ENCODE measurements around the gene SYT2. TPM values are rescaled to one million over a fixed set of nuclear protein-coding genes. Genes with fewer than 3 reads are reported as not detected.
A peak's percentile ranks its signal among the peaks of the same experiment; 100 is the strongest.
"Not testable (repeated sequence)": the region's sequence is repeated elsewhere in the genome, so short reads cannot be mapped to it uniquely, and the experiment has no call there.

SYT2 gene
- total RNA-seq (2014; rRNA removed; shearing (Covaris generic)) = 0.03 and 0.06 TPM in 2 replicates

DNA sequence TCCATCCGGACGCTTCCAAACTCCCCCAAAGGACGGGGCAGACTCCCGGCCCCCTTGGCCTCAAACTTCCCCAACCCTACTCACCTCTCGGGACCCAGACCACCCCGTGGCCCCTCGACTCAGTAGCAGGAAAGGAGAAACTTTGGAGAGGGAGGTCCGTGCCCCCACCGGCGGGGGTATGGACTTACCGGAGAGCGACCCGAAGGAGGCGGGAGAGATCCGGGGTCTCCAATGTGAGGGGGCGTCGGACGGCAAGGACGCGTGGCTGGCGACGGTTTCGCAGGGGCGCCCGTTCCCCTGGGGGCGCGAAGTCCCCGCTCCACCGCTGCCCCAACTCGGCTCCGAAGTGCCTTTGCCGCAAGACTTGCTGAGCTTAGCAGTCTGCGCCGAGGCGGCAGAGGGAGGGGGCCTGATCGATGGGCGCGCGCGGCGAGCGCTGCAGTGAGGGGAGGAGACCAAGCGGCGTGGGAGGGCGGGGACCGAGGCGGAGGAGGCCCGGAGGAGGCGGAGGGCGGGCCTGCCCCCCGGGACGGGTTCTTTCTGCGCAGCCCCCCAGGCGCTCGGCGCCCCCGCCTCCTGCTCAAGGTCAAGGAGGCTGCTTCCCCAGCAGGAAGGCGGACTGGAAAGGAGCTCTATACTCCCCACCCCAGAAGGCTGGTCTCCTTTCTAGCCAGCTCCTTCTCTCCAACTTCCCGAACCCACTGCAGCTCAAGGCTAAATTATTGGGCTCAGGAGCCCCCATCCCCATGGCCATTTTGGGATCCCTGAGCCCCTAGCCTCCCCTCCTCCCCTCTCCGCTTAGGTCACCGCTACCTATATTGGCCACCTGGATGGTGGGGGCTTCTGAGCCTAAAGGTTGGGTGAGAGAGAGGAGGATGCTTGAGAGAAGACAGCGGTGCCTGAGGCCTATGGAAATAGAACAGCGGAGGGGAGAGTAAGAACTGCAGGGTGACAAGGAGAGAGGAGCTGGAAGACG, at the start of gene SYT2:
TSS of gene SYT2 (minus strand) at position 385 of the 976 bp plus-strand sequence. CDS start 104,682 bp downstream, outside the sequence.
- no peaks in the 10 kb centered on the region for H3K36me3 ChIP-seq
- H3K27me3 ChIP-seq = peaks cover 37% of the 10 kb centered on the region
- no peaks in the 10 kb centered on the region for H3K4me1 ChIP-seq
- H3K27ac ChIP-seq = no peak within 1 kb of the TSS
- no peaks in the 10 kb centered on the region for H3K9me3 ChIP-seq (replicated peaks)
- H3K4me3 ChIP-seq = peak within 1 kb of the TSS; percentile 18; the same call in 1 of the 2 replicates
- peak in 1 of 2 experiments; percentile 12 for DNase-seq

DNA sequence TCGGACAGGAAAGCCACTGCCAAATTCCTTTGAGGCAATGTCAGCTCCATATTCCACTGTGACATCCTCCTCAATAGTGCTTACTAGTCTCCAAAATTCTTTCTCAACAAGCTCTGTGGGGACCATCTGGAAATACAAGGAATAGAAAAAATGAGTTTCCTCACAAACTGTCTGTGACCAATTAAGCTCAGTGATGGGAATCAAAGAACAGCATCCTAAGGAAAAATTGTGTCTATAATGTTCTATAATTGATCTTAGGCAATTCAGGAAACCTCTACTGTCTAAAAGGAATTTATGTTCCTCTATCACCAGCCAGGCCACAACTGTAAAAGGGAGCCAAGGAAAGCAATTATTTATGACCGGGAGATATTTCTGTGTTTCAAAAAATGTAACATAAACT, 46.1 kb upstream of the SYT2 start:
- Histone ChIP-seq H3K4me1 (no peaks in the 10 kb centered on the region), H3K9me3 (replicated peaks) (no peaks in the 10 kb centered on the region), H3K36me3 (peaks cover 5% of the 10 kb centered on the region), H3K27me3 (no peaks in the 10 kb centered on the region), H3K4me3 (no peak overlapping the region), H3K27ac (no peak overlapping the region)
- no peak for DNase-seq

DNA sequence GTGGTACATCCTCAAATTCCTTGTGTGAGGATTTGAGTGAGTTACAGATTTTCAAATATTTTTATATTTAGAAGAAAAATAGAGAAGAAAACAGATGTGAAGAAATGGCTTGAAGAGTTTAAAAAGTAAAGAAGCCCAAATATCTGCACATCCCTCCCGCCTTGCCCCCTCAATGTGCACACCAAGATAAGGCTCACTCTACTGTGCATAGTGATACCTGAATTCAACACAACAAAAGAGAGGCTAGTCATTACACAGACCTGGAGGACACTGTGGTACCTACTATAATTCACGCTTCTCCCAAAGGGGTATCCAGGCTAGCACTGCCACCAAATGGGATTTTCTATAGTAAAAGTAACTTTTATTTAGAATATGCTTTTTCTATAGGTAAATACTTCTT, 44.0 kb upstream of the SYT2 start:
- peaks cover 8% of the 10 kb centered on the region for H3K36me3 ChIP-seq
- no peak overlapping the region for H3K4me3 ChIP-seq
- H3K9me3 ChIP-seq (replicated peaks) = no peaks in the 10 kb centered on the region
- H3K27ac ChIP-seq = no peak overlapping the region
- no peaks in the 10 kb centered on the region for H3K27me3 ChIP-seq
- no peak for DNase-seq
- H3K4me1 ChIP-seq = no peaks in the 10 kb centered on the region

DNA sequence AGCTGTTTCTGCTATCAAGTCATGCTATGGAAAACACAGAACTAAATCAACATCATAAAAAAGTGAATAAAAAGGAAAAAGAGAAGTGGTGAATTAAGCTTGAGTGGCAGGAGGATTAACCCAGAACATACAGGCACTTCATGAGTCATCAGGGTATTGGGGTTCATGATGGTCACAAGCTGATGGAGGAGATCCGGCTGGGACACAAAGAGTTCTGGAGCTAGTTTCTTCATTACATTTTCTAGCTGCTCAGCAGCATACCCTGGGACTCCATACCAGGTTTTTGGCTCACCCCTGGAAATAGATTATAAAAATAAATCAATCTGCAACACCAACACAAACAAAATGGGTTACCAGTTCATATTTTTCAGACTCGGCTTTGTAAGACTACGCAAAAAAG, 42.5 kb upstream of the SYT2 start:
- Histone ChIP-seq H3K4me3 (no peak overlapping the region), H3K9me3 (replicated peaks) (no peaks in the 10 kb centered on the region), H3K27ac (no peak overlapping the region), H3K36me3 (peaks cover 8% of the 10 kb centered on the region), H3K27me3 (no peaks in the 10 kb centered on the region), H3K4me1 (no peaks in the 10 kb centered on the region)
- no peak for DNase-seq

DNA sequence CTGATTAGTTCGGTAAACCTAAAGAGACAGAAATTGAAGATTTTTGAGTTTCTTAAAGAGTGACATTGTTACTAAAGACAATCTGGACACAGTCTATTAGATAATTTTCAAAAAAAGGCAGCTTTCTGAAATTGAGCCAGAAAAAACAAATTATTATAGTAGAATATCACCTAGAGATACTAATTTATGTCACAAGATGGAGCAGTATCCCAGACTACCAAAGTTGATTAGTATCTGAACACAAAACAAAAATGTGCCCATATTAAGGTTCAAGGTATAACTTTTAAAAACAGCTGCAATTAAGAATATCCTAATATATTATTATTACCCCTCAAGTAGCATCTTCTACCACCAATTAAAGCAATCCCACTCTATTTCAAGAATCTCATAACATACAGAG, 40.5 kb upstream of the SYT2 start:
- Histone ChIP-seq H3K27ac (no peak overlapping the region), H3K9me3 (replicated peaks) (no peaks in the 10 kb centered on the region), H3K27me3 (no peaks in the 10 kb centered on the region), H3K36me3 (peaks cover 11% of the 10 kb centered on the region), H3K4me3 (no peak overlapping the region), H3K4me1 (no peaks in the 10 kb centered on the region)
- DNase-seq = peak in 1 of 2 experiments; percentile 6

DNA sequence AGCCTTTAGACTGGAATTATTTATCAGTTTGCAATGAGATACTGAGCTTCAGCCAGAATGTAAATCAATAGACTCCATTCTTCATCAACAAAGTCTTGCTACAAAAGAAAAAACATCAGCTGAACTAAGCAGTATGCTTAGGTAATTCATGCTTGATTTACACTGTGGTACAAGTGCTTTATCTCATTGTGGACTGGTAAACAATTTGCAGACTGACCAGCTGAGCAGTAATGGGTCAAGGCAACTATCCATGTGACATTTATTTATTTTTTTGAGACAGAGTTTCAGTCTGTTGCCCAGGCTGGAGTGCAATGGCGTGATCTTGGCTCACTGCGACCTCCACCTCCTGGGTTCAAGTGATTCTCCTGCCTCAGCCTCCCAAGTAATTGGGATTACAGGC, 39.8 kb upstream of the SYT2 start:
- H3K4me1 ChIP-seq = no peaks in the 10 kb centered on the region
- DNase-seq = no peak
- no peak overlapping the region for H3K4me3 ChIP-seq
- H3K27ac ChIP-seq = no peak overlapping the region
- H3K36me3 ChIP-seq = peaks cover 9% of the 10 kb centered on the region
- no peaks in the 10 kb centered on the region for H3K9me3 ChIP-seq (replicated peaks)
- H3K27me3 ChIP-seq = no peaks in the 10 kb centered on the region

DNA sequence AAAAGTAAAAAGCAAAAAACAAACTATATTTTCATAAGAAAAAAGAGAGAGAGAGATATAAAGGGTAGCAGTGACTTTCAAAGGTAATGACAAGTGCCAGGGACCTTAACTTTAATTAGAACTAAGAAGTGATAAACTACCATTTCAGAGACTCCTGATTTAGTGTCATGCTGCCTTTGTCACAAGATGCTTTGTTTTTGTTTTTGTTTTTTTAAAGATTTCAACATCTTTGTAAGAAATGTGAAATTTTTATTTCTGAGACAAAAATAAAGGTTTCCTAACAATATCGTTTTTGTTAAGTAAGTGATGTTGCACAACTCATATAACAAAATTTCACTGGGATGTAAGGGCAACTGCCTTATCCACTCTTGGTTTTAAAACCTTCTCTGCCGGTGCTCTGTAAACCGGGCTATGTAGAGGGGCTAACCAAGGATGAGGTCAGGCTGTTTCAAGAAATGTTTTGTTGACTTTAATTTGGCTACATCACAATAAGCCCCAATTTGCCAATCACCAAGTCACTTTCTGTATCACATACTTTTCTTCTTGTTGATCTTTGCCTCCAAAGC, 35.2 kb upstream of the SYT2 start:
- no peak for DNase-seq
- Histone ChIP-seq H3K4me1 (no peaks in the 10 kb centered on the region), H3K27ac (no peak overlapping the region), H3K27me3 (no peaks in the 10 kb centered on the region), H3K9me3 (replicated peaks) (no peaks in the 10 kb centered on the region), H3K36me3 (peaks cover 23% of the 10 kb centered on the region), H3K4me3 (no peak overlapping the region)

DNA sequence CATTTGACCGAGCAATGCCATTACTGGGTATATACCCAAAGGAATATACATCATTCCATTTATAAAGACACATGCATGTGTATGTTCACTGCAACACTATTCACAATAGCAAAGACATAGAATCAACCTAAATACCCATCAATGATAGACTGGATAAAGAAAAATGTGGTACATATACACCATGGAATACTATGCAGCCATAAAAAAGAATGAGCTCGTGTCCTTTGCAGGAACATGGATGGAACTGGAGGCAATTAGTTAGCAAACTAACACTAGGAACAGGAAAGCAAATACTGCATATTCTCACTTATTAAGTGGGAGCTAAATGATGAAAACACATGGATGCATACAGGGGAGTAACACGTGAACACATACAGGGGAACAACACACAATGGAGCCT, 34.5 kb upstream of the SYT2 start:
- DNase-seq; H3K9me3 ChIP-seq (replicated peaks); H3K27me3 ChIP-seq; H3K4me3 ChIP-seq; H3K4me1 ChIP-seq; H3K27ac ChIP-seq: not testable (repeated sequence)
- H3K36me3 ChIP-seq = peaks cover 21% of the 10 kb centered on the region

DNA sequence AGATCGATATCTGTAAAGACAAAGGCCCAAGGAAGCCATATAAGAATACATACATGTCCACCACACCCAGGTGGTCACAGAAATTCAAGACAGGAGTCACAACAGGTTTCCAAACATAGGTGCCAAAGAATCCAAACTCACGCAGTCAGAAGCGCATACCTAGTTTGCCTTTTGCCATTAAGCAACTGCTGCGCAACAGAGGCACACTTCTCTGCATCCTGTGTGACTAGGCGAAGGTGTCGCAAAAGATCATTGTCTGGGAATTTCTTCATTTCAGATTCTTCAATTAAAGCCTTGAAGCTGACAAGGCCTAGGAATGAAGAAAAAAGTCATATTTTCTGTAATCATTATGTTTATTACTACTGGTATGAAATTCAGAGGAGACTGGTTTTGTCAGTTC, 32.2 kb upstream of the SYT2 start:
- peaks cover 25% of the 10 kb centered on the region for H3K36me3 ChIP-seq
- no peak overlapping the region for H3K4me3 ChIP-seq
- H3K27me3 ChIP-seq = no peaks in the 10 kb centered on the region

DNA sequence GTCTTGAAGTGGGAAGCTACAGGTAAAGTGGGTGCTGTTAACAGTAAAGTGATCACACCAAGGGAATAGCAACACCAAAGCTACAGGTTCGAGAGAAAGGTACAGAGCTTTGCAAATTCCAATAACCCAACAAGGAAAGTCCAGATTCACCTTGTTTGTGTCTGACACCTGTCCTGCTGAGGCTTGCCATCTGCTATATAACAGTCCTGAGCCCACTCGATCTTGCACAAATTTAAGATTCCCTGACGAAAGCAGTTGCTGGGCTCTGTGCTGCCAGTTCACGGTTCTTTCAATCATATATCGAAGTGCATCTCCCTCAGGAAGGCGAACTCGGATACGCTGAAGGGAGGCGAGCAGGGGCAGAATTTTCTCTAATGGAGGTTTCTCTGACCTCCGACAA, 23.0 kb upstream of the SYT2 start:
- H3K27ac ChIP-seq = no peak overlapping the region
- no peak overlapping the region for H3K4me3 ChIP-seq
- no peaks in the 10 kb centered on the region for H3K4me1 ChIP-seq
- H3K9me3 ChIP-seq (replicated peaks) = no peaks in the 10 kb centered on the region
- DNase-seq = no peak
- H3K27me3 ChIP-seq = no peaks in the 10 kb centered on the region
- peaks cover 8% of the 10 kb centered on the region for H3K36me3 ChIP-seq

More for the DNA sequence above, 32.2 kb upstream of the SYT2 start:
- Histone ChIP-seq H3K9me3 (replicated peaks) (no peaks in the 10 kb centered on the region), H3K4me1 (no peaks in the 10 kb centered on the region), H3K27ac (no peak overlapping the region)
- no peak for DNase-seq

DNA sequence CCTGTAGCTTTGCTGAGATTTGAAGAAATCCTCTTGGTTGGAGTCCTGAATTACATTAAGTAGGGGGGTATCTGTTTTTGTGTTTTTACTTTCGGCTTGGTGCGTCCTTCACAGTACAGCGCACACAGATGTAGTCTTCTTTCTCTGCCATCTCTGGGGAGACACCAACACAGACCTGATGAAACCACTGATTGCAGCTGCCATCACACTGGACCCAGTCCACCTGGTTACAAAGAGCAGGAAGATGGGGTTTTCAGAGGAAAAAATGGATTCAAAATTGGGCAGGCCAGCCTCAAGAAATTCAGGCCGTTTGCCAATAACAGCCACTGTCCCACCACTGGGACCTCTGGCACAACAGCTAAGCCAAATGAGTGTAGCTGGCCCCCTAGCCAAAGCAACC, 18.7 kb upstream of the SYT2 start:
- Histone ChIP-seq H3K9me3 (replicated peaks) (no peaks in the 10 kb centered on the region), H3K4me1 (no peaks in the 10 kb centered on the region), H3K4me3 (no peak overlapping the region), H3K27ac (no peak overlapping the region), H3K36me3 (peaks cover 8% of the 10 kb centered on the region), H3K27me3 (no peaks in the 10 kb centered on the region)
- no peak for DNase-seq

DNA sequence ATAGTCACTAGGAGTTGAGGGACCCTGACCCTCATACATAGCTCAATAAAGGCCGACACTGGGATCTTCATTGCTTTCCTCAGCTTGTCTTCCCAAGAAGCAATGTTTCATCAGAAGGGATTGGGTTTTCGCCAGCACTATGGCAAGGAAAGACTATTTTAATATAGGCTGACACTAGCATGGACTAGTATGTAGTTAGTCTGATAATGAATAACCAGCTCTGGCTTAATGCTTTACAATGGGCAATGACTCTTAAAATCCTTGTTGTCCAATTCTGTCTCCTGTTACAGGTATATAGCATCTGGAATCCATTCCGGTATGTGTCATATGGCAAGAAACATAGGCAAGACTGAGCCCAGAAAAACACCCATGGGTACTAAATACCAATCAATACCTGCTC, 15.3 kb upstream of the SYT2 start:
- Histone ChIP-seq H3K4me3 (no peak overlapping the region), H3K4me1 (no peaks in the 10 kb centered on the region), H3K36me3 (no peaks in the 10 kb centered on the region), H3K9me3 (replicated peaks) (no peaks in the 10 kb centered on the region), H3K27ac (no peak overlapping the region), H3K27me3 (no peaks in the 10 kb centered on the region)
- no peak for DNase-seq

DNA sequence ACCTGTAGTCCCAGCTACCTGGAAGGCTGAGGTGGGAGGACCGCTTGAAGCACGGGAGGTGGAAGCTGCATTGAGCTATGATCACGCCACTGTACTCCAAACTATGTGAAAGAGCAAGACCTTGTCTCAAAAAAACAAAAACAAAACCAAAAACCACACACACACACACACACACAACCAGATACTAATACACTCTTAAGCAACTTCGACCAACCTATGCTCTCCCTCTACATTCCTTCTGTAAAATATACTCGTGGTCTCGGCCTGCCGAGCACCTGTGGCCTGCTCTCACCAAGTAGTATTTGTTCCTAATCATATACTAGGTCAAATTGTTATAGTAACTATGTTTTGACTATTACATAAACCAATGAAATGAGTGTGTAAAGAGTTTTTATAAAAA, 13.5 kb upstream of the SYT2 start:
- no peaks in the 10 kb centered on the region for H3K4me1 ChIP-seq
- no peaks in the 10 kb centered on the region for H3K27me3 ChIP-seq
- no peaks in the 10 kb centered on the region for H3K9me3 ChIP-seq (replicated peaks)
- no peaks in the 10 kb centered on the region for H3K36me3 ChIP-seq
- no peak for DNase-seq
- H3K27ac ChIP-seq = no peak overlapping the region
- no peak overlapping the region for H3K4me3 ChIP-seq

DNA sequence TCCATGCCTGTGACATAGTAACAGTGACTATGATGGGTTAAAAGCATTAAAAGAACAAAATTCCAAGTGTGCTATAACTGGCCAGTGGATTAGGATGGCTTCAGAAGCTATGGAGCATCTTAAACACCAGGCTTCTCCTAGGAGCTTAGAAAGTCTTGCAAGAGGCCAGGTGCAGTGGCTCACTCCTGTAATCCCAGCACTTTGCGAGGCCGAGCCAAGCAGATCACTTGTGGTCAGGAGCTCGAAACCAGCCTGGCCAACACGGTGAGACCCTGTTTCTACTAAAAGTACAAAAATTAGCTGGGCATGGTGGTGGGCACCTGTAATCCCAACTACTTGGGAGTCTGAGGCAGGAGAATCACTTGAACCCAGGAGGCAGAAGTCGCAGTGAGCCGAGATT, 12.8 kb upstream of the SYT2 start:
- H3K27me3 ChIP-seq; H3K27ac ChIP-seq; H3K4me3 ChIP-seq; H3K9me3 ChIP-seq (replicated peaks); H3K4me1 ChIP-seq; H3K36me3 ChIP-seq; DNase-seq: not testable (repeated sequence)

DNA sequence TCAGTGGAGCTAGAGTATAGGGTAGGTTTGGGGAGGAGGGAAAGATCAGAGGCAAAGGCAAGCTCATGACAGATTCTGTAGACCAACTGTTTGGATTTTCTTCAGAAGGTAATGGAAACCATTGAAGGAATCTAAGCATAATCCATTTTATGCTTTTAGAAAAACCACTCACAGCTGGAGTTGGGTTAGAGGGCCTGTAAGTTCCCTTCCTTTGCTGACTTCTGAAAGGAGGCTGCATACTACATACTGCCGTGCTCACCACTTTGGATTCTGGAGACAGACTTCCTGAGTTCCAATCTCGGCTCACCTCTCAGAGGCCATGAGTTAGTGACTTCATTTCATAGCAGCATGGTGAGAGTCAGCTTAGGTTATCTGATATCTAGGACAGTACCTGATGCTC, 6.4 kb upstream of the SYT2 start:
- Histone ChIP-seq H3K4me3 (no peak overlapping the region), H3K27me3 (peaks cover 10% of the 10 kb centered on the region), H3K27ac (no peak overlapping the region), H3K36me3 (no peaks in the 10 kb centered on the region), H3K4me1 (no peaks in the 10 kb centered on the region), H3K9me3 (replicated peaks) (no peaks in the 10 kb centered on the region)
- DNase-seq = no peak
